Germinal center (tissue), 1 donor: ENCODE measurements around the gene MPZL3.

Experiments used
- DNase-seq: peaks from one replicate; pipeline ENCODE4 v3.0.0; 2012; ENCODE audit warnings: mixed read lengths, low spot score

Gene MPZL3

GRCh38 chr11:118231461-118231860 lies 20.7 kb downstream of the MPZL3 start:
- no peak for DNase-seq

- DNase-seq: no peak
Observed at GRCh38 chr11:118230088-118230487, 22.1 kb downstream of the MPZL3 start.

- no peak for DNase-seq
Observed at GRCh38 chr11:118229274-118229847, 22.8 kb downstream of the MPZL3 start.

GRCh38 chr11:118227865-118228785 lies 24.0 kb downstream of the MPZL3 start:
- peak; percentile 41 for DNase-seq

- DNase-seq: no peak
Observed at GRCh38 chr11:118226781-118227180, 25.4 kb downstream of the MPZL3 start.

GRCh38 chr11:118226296-118226695 lies 25.9 kb downstream of the MPZL3 start:
- DNase-seq: no peak

GRCh38 chr11:118224511-118225188 lies 27.5 kb downstream of the MPZL3 start, which contains the start of gene JAML:
Gene JAML (minus strand): TSS chr11:118225011. CDS start chr11:118214866, 10,145 bp downstream.
- DNase-seq: peak; percentile 46

- no peak for DNase-seq
Observed at GRCh38 chr11:118223992-118224391, 28.2 kb downstream of the MPZL3 start.

GRCh38 chr11:118223570-118223969 lies 28.6 kb downstream of the MPZL3 start:
- DNase-seq: no peak

- DNase-seq: no peak
Observed at GRCh38 chr11:118222437-118222836, 29.7 kb downstream of the MPZL3 start.

GRCh38 chr11:118221419-118221818 lies 30.7 kb downstream of the MPZL3 start:
- no peak for DNase-seq

- no peak for DNase-seq
Observed at GRCh38 chr11:118219732-118220131, 32.4 kb downstream of the MPZL3 start.

- DNase-seq: no peak
Observed at GRCh38 chr11:118219244-118219643, 32.9 kb downstream of the MPZL3 start.

- no peak for DNase-seq
Observed at GRCh38 chr11:118217575-118217974, 34.6 kb downstream of the MPZL3 start.

- DNase-seq: no peak
Observed at GRCh38 chr11:118216621-118217481, 35.3 kb downstream of the MPZL3 start.

GRCh38 chr11:118215765-118216164 lies 36.4 kb downstream of the MPZL3 start:
- DNase-seq: no peak

GRCh38 chr11:118215262-118215661 lies 36.9 kb downstream of the MPZL3 start:
- no peak for DNase-seq

- peak; percentile 43 for DNase-seq
Observed at GRCh38 chr11:118214210-118214914, 37.8 kb downstream of the MPZL3 start.

GRCh38 chr11:118213781-118214180 lies 38.4 kb downstream of the MPZL3 start:
- DNase-seq: no peak

- DNase-seq: no peak
Observed at GRCh38 chr11:118213201-118213600, 39.0 kb downstream of the MPZL3 start.

- no peak for DNase-seq
Observed at GRCh38 chr11:118212781-118213191, 39.4 kb downstream of the MPZL3 start.
